NCI-H82 (cell line): ENCODE results near the gene MORN1.
"Not testable (repeated sequence)": the region's sequence is repeated elsewhere in the genome, so short reads cannot be mapped to it uniquely, and the experiment has no call there.

Experiments used
- DNase-seq: peaks from one replicate; lab custom pipeline; 2025; lab: John Stamatoyannopoulos, UW

MORN1 gene

GRCh38 chr1:2337081-2337480, 54.3 kb downstream of the MORN1 start:
- DNase-seq: no peak

GRCh38 chr1:2336499-2336898, 54.9 kb downstream of the MORN1 start:
- DNase-seq: no peak

GRCh38 chr1:2335721-2336455, 55.5 kb downstream of the MORN1 start:
- DNase-seq: no peak

DNA sequence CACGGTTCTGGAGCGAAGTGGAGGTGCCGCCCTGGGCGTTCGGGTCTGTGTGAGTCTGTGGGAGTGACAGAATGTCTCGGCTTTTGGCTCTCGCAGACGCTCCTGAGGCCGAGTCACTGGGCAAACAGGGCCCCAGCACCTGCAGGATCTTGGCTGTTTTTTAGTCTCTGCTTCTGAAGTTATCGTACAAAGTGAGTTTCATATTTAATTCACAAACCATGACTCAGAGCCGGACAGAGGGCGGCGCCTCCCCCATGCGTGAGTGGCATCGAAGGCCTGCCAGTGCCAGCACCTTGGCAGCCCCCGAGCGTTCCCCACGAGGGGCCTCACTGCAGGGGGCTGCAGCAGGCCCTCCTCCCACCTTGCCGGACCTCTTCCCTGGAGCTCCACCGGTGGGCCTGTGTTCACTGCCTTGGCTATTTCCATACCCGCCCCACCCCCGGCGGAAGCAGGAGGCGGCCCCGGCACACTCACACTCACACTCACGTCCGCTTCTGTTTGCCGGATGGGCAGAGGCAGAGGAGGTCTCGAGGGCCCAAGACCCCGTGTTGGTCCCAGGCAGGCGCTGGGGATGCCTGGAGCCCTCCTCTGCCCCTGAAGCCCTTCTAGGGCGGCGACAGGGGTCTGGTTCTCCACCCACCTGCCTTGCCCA, 56.3 kb downstream of the MORN1 start:
- DNase-seq: no peak

GRCh38 chr1:2334366-2334765, 57.0 kb downstream of the MORN1 start:
- DNase-seq: no peak

DNA sequence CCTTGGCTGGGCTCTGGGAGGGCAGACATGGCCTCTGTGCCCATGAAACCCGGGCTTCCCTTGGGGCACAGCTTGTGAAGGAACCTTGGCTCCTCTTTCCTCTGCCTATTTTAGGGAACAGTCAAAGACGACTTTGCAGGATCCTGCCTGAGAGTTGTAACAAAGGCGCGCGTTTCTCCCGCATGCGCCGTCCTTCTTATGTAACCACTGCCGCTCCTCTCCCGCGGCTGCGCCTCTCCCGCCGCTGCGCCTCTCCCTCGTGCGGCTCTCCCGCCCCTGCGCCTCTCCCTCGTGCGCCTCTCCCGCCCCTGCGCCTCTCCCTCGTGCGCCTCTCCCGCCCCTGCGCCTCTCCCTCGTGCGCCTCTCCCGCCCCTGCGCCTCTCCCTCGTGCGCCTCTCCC, 59.8 kb downstream of the MORN1 start:
- not testable (repeated sequence) for DNase-seq

DNA sequence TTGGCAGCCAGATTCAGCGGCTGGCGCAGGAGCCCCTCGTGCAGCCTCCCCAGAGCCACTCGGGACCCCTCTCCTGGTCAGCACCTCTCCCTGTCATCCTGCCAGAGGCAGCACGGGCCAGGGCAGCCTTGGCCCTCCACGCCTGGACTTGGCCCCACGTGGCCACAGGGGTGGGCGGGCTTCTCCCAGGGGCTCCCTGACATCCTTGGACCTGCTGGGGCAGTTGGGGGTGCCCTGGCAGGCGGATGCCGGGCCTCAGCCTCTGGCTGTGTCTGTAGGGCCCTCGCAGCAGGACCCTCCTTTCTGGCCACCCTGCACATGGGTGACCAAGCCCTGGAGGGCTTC, 60.2 kb downstream of the MORN1 start:
- DNase-seq: no peak

DNA sequence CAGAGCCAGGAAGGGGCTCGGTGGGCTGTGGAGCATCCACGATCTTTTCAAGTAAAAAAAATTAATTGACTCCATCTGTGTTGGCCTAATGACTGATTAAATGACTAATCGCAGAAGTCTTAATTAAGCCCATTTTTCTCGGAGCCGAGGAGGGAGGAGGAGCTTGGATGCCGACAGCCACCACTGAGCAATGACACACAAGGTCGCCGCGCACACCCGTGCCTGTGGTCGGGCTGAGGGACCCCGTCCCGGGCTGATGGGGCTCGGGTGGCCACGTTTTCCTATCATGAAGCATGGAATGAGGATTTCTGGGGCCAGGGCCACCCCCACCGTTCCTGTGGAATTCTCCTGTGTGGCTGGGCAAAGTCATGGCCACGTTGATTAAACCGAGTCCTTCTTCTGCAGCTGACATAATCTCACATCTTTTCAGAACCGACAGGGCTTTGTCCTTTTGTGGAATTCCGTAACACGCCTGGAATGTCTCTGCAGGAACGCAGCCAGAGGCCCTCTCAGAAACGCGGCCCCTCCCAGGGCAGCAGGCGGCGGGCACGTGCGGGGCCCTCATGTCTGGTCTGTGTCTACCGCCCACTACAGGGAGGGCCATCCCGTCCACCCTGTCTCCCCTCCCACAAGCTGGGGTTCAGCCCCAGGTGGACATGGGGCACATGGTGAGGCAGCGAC, 60.7 kb downstream of the MORN1 start:
- no peak for DNase-seq

DNA sequence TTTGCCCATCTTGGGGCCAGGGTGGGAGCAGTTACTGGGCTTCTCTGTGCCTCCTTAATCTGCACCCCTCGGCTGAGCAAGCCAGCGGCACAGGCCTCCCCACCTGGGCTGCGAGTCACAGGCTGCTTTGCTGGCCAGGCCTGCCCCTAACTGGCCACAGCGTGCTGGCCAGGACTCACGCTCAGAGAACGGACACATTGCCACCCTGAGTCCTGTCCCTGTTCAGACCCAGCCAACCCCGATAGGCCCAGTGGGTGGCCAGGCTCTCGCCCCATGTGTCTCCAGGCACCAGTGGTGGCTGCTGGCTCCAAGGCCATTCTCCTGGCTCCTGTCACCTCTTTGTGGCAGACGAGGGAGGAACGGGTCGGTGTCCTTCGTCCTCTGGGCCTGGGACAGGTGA, 61.3 kb downstream of the MORN1 start:
- DNase-seq: no peak

DNA sequence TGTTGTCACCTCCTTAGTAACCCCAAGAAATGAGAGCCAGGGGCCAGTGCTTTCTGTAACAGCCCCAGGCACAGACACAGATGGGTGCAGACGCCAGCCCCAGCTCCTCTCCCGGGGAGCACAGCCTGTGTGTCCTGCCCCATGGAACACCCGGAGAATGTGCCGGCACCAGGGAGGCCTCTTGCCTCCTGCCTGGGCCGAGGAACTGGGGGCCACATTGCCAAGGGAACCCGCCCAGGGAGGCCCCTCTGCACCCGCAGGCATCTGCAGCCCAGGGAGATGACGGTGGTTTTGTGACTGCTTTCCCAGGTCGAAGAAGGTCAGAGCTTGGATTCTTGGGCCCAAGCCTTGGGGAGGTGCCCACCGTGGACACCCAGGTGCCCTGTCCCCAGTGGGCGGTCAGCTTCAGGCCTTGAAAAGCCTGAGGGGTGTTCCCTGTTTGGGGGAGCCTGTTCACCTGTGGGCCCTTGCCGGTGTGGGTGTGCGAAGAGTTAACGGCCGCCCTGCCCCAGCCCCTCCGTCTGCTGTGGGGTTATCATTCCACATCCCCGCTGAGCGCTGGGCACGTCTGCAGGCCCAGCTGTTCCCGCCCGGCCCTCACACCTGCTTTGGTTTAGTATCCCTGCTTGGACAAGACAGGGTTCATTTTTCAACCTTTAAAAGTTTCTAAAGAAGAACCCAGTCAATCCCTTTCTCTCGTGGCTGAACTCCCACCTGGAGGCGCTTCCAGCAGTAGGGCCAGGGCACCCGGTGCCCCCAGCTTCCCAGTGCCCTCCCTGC, 62.5 kb downstream of the MORN1 start:
- DNase-seq: no peak

- no peak for DNase-seq
These were observed 63.5 kb downstream of the MORN1 start for GRCh38 chr1:2327841-2328240.

DNA sequence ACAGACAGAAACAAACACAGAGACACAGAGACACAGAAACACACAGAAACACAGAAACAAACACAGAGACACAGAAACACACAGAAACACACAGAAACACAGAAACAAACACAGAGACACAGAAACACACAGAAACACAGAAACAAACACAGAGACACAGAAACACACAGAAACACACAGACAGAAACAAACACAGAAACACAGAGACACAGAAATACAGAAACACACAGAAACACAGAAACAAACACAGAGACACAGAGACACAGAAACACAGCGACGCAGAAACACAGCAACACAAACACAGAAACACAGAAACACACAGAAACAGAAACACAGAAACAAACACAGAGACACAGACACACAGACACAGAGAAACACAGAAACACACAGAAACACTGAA, 64.2 kb downstream of the MORN1 start:
- not testable (repeated sequence) for DNase-seq

DNA sequence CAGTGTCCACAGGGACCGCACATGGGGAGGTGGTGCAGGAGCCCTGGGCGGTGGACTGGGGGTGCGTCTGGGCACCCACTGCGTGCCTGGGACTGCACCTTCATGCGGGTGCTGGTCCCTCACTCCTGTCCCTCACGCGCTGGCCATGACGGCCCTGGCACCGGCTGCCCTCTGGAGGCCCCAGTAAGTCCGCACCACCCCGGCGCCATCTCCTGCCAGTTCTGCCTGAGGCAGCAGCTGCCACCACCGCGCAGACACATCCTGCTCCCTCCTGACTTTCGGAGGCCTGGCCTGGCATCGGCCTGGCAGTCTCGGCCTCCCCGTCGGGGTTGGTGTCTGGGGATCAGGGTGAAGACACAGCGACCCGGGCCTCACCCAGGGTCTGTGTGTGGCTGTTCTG, 64.8 kb downstream of the MORN1 start:
- no peak for DNase-seq

DNA sequence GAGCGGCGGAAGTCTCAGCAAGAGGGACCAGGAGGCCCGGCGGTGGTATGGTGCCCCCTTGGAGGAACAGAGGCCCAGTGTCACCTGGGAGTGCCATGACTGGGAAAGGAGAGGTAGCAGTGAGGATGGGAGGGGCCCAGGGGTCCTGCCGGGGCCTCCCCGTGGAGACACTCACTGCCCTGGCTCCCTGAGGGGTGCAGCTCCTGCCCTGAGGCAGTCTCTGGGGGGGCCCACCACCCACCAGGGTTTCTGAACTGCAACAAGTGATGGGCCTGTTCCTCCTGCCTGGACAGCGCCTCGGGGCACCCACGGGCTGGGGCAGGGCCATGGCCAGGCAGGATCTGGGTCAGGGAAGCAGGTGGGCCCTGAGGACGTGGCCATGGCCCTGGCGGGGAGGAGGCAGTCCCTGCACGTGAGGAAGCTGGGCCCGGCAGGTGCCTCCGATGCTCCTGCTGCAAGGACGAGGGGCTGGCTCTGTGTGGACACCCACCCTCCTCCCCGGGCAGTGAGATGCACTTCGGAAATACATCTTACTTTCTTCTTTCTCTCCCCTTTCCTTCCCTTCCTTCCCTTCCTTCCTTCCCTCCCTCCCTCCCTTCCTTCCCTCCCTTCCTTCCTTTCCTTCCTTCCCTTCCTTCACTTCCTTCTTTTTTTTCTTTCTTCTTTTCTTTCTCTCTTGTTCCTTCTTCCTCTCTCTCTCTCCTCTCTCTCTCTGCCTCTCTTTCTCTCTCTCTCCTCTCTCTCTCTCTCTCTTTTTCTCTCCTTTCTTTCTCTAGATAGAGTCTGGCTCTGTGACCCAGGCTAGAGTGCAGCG, 66.6 kb downstream of the MORN1 start:
- no peak for DNase-seq

GRCh38 chr1:2323451-2323974, 67.8 kb downstream of the MORN1 start:
- DNase-seq: no peak

DNA sequence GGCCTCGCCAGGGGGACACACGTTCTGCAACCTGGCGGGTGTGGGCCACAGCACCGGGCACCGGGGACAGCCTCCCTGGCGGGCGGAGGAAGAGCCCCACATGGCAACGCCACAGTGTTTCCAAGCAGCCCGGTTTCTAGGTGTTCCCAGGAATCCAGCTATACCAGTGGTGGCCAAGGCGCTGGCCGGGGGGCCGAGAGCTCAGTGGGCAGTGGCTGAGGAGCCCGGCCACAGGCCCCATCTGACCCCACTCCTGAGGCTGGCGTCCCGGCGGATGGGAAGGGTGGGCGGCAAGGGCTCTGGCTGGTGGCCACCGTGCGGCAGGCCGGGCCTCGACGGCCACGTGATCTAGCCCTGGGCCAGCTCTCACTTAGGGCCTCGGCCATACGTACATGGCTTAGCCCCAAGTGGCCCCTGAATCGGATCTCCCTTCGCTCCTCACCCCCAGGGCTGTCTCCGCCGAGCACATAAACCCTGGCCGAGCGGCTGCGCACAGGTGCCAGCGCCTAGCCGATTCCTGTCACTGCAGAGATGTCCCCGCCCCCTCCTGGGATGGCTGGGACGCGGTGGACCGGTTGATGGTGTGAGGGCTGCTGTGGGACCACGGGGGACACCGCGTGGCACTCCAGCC, 68.7 kb downstream of the MORN1 start:
- DNase-seq: peak; percentile 37

GRCh38 chr1:2322065-2322571, 69.2 kb downstream of the MORN1 start:
- DNase-seq: no peak

GRCh38 chr1:2320760-2321667, 70.3 kb downstream of the MORN1 start:
- no peak for DNase-seq

DNA sequence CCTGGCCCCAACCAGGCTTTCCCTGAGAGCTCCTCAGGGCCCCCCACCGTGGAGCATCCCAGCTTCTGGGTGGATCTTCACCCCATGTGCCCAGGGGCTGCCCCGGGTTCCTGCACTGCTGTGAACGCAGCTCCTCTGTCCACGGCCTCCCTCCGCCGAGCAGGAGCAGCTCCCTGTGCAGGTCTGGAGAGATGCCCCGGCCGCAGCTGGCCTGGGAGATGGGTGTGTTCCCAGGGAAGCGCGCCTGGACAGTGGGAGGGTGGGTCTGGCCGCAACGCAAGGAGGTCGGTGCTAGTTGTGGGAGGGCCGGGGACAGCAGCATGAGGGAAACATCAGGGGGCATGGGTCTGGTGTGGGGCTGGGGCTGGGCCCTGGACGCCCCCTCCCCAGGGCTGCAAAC, 71.3 kb downstream of the MORN1 start:
- no peak for DNase-seq

DNA sequence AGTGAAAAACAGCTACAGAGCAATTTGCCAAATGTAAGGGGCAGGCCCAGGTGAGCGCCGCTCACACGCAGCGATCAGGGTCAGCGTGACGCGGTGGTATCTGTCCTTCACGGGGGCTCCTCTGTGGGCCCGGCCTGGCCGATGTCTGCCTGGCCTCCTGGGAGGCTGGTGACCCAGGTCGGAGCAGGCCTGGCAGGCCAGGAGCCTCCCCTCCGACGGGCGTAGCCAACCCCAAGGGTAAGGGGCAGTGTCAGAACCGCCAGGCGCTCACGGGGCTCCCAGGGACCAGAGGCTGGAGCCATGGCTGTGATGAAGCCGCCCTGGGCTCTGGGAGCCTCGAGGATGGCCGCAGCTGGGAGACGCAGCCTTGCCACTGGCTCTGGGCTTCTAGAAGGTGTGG, 72.1 kb downstream of the MORN1 start:
- DNase-seq: no peak
